ENCODE measurements around the gene ADORA2A. TPM values are rescaled to one million over a fixed set of nuclear protein-coding genes. Genes with fewer than 3 reads are reported as not detected.

Gene ADORA2A
- total RNA-seq (0.77 and 1.5 TPM in 2 replicates), polyA plus RNA-seq (0.42 and 0.78 TPM in 2 replicates), polyA minus RNA-seq (ENCODE audit: low replicate concordance) (0.15 TPM in 1 of 2 replicates, not detected in the other)
- 0.45 and 0.87 TPM in 2 replicates for polyA plus RNA-seq (2012)

DNA sequence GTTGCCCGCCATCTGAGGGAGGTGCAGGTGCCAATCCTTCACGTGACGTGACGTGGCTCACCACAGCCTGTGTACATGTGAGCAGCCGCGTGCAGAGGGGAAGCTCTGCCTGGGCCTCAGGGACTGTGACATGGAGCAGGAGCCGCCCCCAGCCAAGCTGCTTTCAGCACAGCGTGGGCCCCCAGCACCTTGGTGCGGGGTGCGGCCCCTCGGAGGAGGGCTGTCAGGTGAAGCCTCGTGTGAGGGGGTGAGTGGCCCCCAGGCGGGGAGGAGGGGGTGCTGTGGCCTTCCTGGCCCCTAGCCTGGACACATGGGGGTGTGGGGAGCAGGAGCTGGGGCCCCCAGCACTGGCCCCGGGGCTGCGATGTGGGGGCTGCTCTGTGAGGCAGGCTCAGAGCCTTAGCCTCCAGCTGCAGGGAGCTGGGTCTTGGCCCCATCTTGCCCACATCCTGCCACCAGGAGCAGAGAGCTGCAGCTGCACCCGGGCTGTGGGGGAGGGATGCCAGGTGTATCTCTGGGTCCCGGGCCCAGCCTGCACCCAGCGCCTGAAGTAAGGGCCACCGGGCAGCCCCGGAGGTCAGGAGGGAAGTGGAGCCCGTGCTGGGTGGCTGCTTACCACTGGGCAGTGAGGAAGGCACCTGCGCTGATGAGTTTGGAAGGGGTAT is at the start of gene ADORA2A:
ADORA2A (plus strand) TSS at position 100 of the 665 bp plus-strand sequence. CDS start 5,806 bp downstream, outside the sequence.
- H3K4me2 ChIP-seq (ENCODE audit: extremely low read depth, insufficient read depth, low read length), result no peak within 1 kb of the TSS
- no peaks in the 10 kb centered on the region for H3K36me3 ChIP-seq (ENCODE audit: control insufficient read depth, insufficient read depth, low read length)
- no peak within 1 kb of the TSS for H3K27ac ChIP-seq (ENCODE audit: insufficient read depth, low read length)
- H3K4me1 ChIP-seq (ENCODE audit: control insufficient read depth, extremely low read depth, insufficient read depth, low read length), result no peaks in the 10 kb centered on the region
- H3K27me3 ChIP-seq (ENCODE audit: control insufficient read depth, insufficient read depth, low read length), result peaks cover 18% of the 10 kb centered on the region
- peaks cover 2% of the 10 kb centered on the region for H4K20me1 ChIP-seq (ENCODE audit: control insufficient read depth, extremely low read depth, insufficient read depth, low read length)
- no peaks in the 10 kb centered on the region for H3K79me2 ChIP-seq (ENCODE audit: control insufficient read depth, insufficient read depth, low read length)
- TF ChIP-seq, protein P1, sequence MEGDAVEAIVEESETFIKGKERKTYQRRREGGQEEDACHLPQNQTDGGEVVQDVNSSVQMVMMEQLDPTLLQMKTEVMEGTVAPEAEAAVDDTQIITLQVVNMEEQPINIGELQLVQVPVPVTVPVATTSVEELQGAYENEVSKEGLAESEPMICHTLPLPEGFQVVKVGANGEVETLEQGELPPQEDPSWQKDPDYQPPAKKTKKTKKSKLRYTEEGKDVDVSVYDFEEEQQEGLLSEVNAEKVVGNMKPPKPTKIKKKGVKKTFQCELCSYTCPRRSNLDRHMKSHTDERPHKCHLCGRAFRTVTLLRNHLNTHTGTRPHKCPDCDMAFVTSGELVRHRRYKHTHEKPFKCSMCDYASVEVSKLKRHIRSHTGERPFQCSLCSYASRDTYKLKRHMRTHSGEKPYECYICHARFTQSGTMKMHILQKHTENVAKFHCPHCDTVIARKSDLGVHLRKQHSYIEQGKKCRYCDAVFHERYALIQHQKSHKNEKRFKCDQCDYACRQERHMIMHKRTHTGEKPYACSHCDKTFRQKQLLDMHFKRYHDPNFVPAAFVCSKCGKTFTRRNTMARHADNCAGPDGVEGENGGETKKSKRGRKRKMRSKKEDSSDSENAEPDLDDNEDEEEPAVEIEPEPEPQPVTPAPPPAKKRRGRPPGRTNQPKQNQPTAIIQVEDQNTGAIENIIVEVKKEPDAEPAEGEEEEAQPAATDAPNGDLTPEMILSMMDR (conservative IDR thresholded peaks at IDR 0.05 in 1 of 2, IDR thresholded peaks at IDR 0.05 in 1 of 2; ENCODE audit: low read depth in 1 of 2, low read length in 2 of 2), result no peak
- TF ChIP-seq EZH2 (IDR thresholded peaks at IDR 0.05; ENCODE audit: low read length, missing control alignments), result no peak
- H2AFZ ChIP-seq (ENCODE audit: low read length), result no peak within 1 kb of the TSS
- no peaks in the 10 kb centered on the region for H3K9me3 ChIP-seq (ENCODE audit: control insufficient read depth, insufficient read depth, low read depth, low read length)
- DNase-seq (ENCODE audit: low read depth in 2 of 2), result no peak
- H3K9ac ChIP-seq (ENCODE audit: insufficient read depth, low read length), result no peak within 1 kb of the TSS
- no peak within 1 kb of the TSS for H3K4me3 ChIP-seq (replicated peaks in 1 of 4; ENCODE audit: control extremely low read depth in 1 of 4, insufficient read depth in 1 of 4, low read depth in 3 of 4, low read length in 4 of 4)

DNA sequence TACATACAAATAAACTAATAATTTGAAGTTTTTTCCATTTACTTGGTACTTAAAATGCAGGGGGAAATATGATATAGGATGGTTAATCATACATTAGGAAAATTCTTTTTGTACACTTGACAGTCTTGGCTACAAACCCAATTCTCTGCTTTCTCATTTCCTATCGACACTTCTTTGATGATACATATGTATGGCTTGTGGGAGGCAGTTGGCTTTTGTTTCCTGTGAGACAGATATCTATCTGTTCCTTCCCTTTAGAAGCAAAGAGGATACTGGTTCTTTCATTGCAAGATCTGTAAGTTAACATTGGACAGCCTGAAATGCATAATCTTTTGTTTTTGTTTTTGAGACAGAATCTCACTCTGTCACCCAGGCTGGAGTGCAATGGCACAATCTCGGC is 47.9 kb upstream of the ADORA2A start:
- TF ChIP-seq EZH2 (IDR thresholded peaks at IDR 0.05; ENCODE audit: low read length, missing control alignments), result no peak
- TF ChIP-seq, protein P1 (conservative IDR thresholded peaks at IDR 0.05 in 1 of 2, IDR thresholded peaks at IDR 0.05 in 1 of 2; ENCODE audit: low read depth in 1 of 2, low read length in 2 of 2), result no peak
- Histone ChIP-seq H3K36me3 (ENCODE audit: control insufficient read depth, insufficient read depth, low read length) (peaks cover 5% of the 10 kb centered on the region), H3K9me3 (ENCODE audit: control insufficient read depth, insufficient read depth, low read depth, low read length) (no peaks in the 10 kb centered on the region), H3K4me3 (replicated peaks in 1 of 4; ENCODE audit: control extremely low read depth in 1 of 4, insufficient read depth in 1 of 4, low read depth in 3 of 4, low read length in 4 of 4) (no peak overlapping the region), H3K27ac (ENCODE audit: insufficient read depth, low read length) (no peak overlapping the region), H3K79me2 (ENCODE audit: control insufficient read depth, insufficient read depth, low read length) (no peaks in the 10 kb centered on the region), H2AFZ (ENCODE audit: low read length) (no peak overlapping the region), H3K27me3 (ENCODE audit: control insufficient read depth, insufficient read depth, low read length) (no peaks in the 10 kb centered on the region), H3K4me2 (ENCODE audit: extremely low read depth, insufficient read depth, low read length) (peak overlapping the region; percentile 50), H3K9ac (ENCODE audit: insufficient read depth, low read length) (no peak overlapping the region), H3K4me1 (ENCODE audit: control insufficient read depth, extremely low read depth, insufficient read depth, low read length) (no peaks in the 10 kb centered on the region), H4K20me1 (ENCODE audit: control insufficient read depth, extremely low read depth, insufficient read depth, low read length) (no peaks in the 10 kb centered on the region)
- peak in 1 of 2 donors; percentile 41 for DNase-seq (ENCODE audit: low read depth in 2 of 2)

DNA sequence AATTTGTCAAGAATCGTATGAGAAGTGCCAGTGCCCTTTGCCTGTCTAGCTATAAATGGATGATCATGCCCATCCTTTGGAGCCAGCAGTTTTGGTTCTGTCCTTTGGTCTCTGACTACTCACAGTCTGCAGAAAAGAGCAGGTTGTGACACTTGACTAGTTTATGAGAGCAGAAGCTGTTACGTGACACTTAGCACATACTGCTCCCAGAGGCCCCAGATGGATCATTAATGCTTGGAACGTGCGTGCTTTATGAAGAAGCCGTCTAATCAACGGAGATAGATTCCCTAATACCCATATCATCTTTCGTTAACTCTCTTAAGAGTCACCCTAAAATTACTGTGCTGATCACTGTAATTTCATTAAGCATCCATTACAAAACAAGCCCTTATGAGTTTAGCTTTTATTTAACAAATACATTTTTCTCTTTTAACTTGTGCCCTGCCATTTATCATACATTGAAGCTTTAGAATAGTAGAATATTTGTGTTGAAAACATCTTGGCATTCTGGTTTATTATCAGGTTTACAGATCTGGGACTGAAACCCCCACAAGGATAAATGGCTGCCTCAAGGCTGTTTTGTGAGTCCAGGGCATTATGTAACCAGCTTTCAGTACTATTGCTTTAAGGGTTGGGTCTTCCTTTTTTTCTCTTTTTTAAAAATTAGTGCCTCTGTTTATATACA is 47.0 kb upstream of the ADORA2A start:
- no peak for DNase-seq (ENCODE audit: low read depth in 2 of 2)
- Histone ChIP-seq H3K9ac (ENCODE audit: insufficient read depth, low read length) (no peak overlapping the region), H2AFZ (ENCODE audit: low read length) (no peak overlapping the region), H3K9me3 (ENCODE audit: control insufficient read depth, insufficient read depth, low read depth, low read length) (no peaks in the 10 kb centered on the region), H4K20me1 (ENCODE audit: control insufficient read depth, extremely low read depth, insufficient read depth, low read length) (no peaks in the 10 kb centered on the region), H3K36me3 (ENCODE audit: control insufficient read depth, insufficient read depth, low read length) (peaks cover 5% of the 10 kb centered on the region), H3K4me3 (replicated peaks in 1 of 4; ENCODE audit: control extremely low read depth in 1 of 4, insufficient read depth in 1 of 4, low read depth in 3 of 4, low read length in 4 of 4) (no peak overlapping the region), H3K27ac (ENCODE audit: insufficient read depth, low read length) (no peak overlapping the region), H3K79me2 (ENCODE audit: control insufficient read depth, insufficient read depth, low read length) (no peaks in the 10 kb centered on the region), H3K4me1 (ENCODE audit: control insufficient read depth, extremely low read depth, insufficient read depth, low read length) (no peaks in the 10 kb centered on the region), H3K27me3 (ENCODE audit: control insufficient read depth, insufficient read depth, low read length) (no peaks in the 10 kb centered on the region), H3K4me2 (ENCODE audit: extremely low read depth, insufficient read depth, low read length) (no peak overlapping the region)
- TF ChIP-seq EZH2 (IDR thresholded peaks at IDR 0.05; ENCODE audit: low read length, missing control alignments), result no peak
- TF ChIP-seq, protein P1 (conservative IDR thresholded peaks at IDR 0.05 in 1 of 2, IDR thresholded peaks at IDR 0.05 in 1 of 2; ENCODE audit: low read depth in 1 of 2, low read length in 2 of 2), result no peak

Data from fibroblast of lung (primary cell).